NCI-H2081 treated with DMSO at 0.1 percent for 48 hours (cell line): ENCODE measurements around the gene ALDH1A3.
"Not testable (repeated sequence)": the region's sequence is repeated elsewhere in the genome, so short reads cannot be mapped to it uniquely, and the experiment has no call there.

ENCODE experiments used
- DNase-seq: peaks from one replicate; lab custom pipeline; 2025; lab: John Stamatoyannopoulos, UW

ALDH1A3 gene

GRCh38 chr15:100879464-100880138 lies at the start of gene ALDH1A3:
TSS of gene ALDH1A3 (plus strand) at chr15:100879831. CDS start at chr15:100879908, 77 bp downstream.
- no peak for DNase-seq

GRCh38 chr15:100831467-100831866 lies 48.2 kb upstream of the ALDH1A3 start:
- DNase-seq: no peak

GRCh38 chr15:100832149-100832942 lies 47.3 kb upstream of the ALDH1A3 start:
- no peak for DNase-seq

- no peak for DNase-seq
Observed at GRCh38 chr15:100833417-100834389, 45.9 kb upstream of the ALDH1A3 start.

- DNase-seq: no peak
Observed at GRCh38 chr15:100834731-100835130, 44.9 kb upstream of the ALDH1A3 start.

GRCh38 chr15:100835636-100836035 lies 44.0 kb upstream of the ALDH1A3 start:
- DNase-seq: no peak

GRCh38 chr15:100836501-100836900 lies 43.1 kb upstream of the ALDH1A3 start:
- no peak for DNase-seq

GRCh38 chr15:100841426-100841825 lies 38.2 kb upstream of the ALDH1A3 start:
- no peak for DNase-seq

GRCh38 chr15:100842756-100843730 lies 36.6 kb upstream of the ALDH1A3 start:
- DNase-seq: no peak

- no peak for DNase-seq
Observed at GRCh38 chr15:100844167-100844566, 35.5 kb upstream of the ALDH1A3 start.

- no peak for DNase-seq
Observed at GRCh38 chr15:100844778-100845177, 34.9 kb upstream of the ALDH1A3 start.

- no peak for DNase-seq
Observed at GRCh38 chr15:100847194-100847593, 32.4 kb upstream of the ALDH1A3 start.

- no peak for DNase-seq
Observed at GRCh38 chr15:100849021-100849854, 30.4 kb upstream of the ALDH1A3 start.

- DNase-seq: no peak
Observed at GRCh38 chr15:100849855-100850218, 29.8 kb upstream of the ALDH1A3 start.

GRCh38 chr15:100851428-100852015 lies 28.1 kb upstream of the ALDH1A3 start:
- DNase-seq: not testable (repeated sequence)

GRCh38 chr15:100852630-100853029 lies 27.0 kb upstream of the ALDH1A3 start:
- DNase-seq: no peak

- DNase-seq: no peak
Observed at GRCh38 chr15:100853676-100854440, 25.8 kb upstream of the ALDH1A3 start.

GRCh38 chr15:100856867-100857266 lies 22.8 kb upstream of the ALDH1A3 start:
- DNase-seq: no peak

GRCh38 chr15:100858294-100858693 lies 21.3 kb upstream of the ALDH1A3 start:
- DNase-seq: no peak
